Mucosa of descending colon (tissue), 3 donors: ENCODE measurements around the gene SMNDC1. TPM values are rescaled to one million over a fixed set of nuclear protein-coding genes. Genes with fewer than 3 reads are reported as not detected.

ENCODE experiments used
- ATAC-seq: fragments of 200-7000 bp; cut with Tn5 transposase; one replicate; pipeline ENCODE4 v1.9.1; 2020; ENCODE audit warnings: mild to moderate bottlenecking, moderate library complexity
- DNase-seq, 3 donors: peaks; one replicate each; pipeline ENCODE4 v3.0.0-alpha.2; 2020
- H3K36me3 ChIP-seq: fragments of 200-600 bp; one replicate; pipeline ENCODE4 v1.8.0; 2021; ENCODE audit warnings: low read depth, mild to moderate bottlenecking
- H3K4me1 ChIP-seq: fragments of 200-600 bp; one replicate; pipeline ENCODE4 v1.8.0; 2021; ENCODE audit warnings: low read depth, mild to moderate bottlenecking
- H3K4me3 ChIP-seq: fragments of 200-600 bp; one replicate; pipeline ENCODE4 v1.8.0; 2021; ENCODE audit warnings: mild to moderate bottlenecking
- H3K9me3 ChIP-seq: fragments of 200-600 bp; one replicate; pipeline ENCODE4 v1.8.0; 2021; ENCODE audit warnings: mild to moderate bottlenecking
- CTCF ChIP-seq: fragments of 200-600 bp; IDR thresholded peaks from one replicate; pipeline ENCODE4 v1.8.0; 2022; ENCODE audit warnings: antibody characterized with exemption, mild to moderate bottlenecking
- intact Hi-C, 2 donors: fragments of 100-400 bp; cut with DNase I in 1 of 2; cut with micrococcal nuclease in 1 of 2; formaldehyde crosslinking; loops; one replicate each; pipeline versions ENCODE4 v1.11.0 to v1.11.1; 2022; cut with DNase I, micrococcal nuclease
- total RNA-seq, 3 donors: library from RNA; stranded (reverse); fragmentation: NEBNext Ultra II Directional in 2 of 3; extraction: Animal tissue kit (Norgen Biotek cat#: 25700) in 2 of 3; gene quantifications; one replicate each; pipeline versions ENCODE4 v1.2.1 to v1.2.4, GENCODE V29; 2021 to 2023
- donor health status: DM: no; HTN: no; CAD: no; lungs with moderate emphysema.
- donor health status: DM: no; HTN: no; CAD: no.
- donor health status: DM: no; HTN: yes; CAD: no.

The SMNDC1 gene
- total RNA-seq, 3 donors from 2014 or later: 19.3 to 30.1 (median 24.8) TPM

GRCh38 chr10:110279407-110279986 lies 25.2 kb downstream of the SMNDC1 start:
- intact Hi-C loops: loop anchor here in 1 of 2 donors (5.0 kb wide), 1 partner anchor 142 kb away; no protein-coding TSS in a partner anchor
- ATAC-seq (peak; percentile 86), DNase-seq (peak in 1 of 3 donors; percentile 83)
- Histone ChIP-seq H3K9me3 (no peaks in the 10 kb centered on the region), H3K36me3 (no peaks in the 10 kb centered on the region), H3K4me1 (peaks cover 4% of the 10 kb centered on the region), H3K4me3 (no peak overlapping the region)
- peak; percentile 29 for TF ChIP-seq CTCF

DNA sequence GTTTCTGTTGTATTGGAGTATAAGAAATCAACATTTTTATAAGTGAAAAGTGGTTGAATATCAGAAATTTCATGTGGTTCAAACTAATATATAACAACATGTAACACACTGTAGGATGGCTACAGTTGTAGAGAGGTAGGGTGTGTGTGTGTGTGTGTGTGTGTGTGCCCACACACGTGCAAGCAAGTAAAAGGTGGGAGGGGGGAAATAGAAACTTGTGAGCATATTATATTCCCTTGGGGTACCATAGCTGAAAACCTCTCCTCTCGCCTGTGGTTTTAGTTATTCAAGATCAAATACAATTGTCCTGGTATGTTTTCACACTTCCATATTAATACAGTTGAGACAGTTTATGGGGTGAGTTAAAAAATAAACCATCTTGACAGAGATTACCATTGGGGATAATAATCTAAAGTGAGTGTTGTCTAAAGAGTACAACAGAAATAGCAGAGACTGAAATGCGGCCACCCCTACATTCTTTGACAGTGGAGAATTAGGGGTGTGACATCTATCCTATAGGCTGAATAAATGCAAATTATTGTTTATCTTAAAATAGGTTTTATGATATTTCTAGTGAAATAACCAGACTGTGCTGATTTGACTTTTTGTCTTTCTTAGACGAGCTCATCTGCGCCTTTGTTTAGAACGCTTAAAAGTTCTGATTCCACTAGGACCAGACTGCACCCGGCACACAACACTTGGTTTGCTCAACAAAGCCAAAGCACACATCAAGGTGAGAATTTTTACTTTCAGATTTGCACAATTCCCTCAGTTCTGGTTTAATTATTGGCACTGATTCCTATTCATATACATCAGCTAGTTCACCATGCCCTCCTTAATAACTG lies 25.9 kb downstream of the SMNDC1 start:
- no peaks in the 10 kb centered on the region for H3K36me3 ChIP-seq
- ATAC-seq: no peak
- no peak for TF ChIP-seq CTCF

DNA sequence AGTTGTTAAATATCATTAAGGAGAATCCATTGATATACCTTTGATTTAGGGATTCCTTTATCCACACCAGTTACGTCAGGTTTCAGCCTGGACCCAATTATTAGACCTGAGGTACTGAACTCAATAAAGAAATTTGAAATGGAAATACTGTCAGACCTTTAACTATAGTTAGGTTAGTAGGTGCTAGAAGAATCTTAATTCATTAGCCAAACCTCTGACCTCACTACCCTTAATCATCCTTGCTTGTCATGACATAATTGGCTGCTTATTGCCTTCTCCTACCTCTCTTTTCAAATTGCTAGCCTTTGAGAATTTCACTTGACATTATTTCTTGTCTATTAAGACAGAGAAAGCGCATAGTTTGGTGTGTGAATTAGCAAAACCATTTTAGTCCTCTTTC lies 27.1 kb downstream of the SMNDC1 start:
- TF ChIP-seq CTCF: no peak
- H3K36me3 ChIP-seq: no peaks in the 10 kb centered on the region
- DNase-seq: no peak
- peaks cover 4% of the 10 kb centered on the region for H3K4me1 ChIP-seq
- H3K4me3 ChIP-seq: no peak overlapping the region
- ATAC-seq: no peak
- intact Hi-C loops: loop anchor here in 1 of 2 donors (5.0 kb wide), 1 partner anchor 140 kb away; no protein-coding TSS in a partner anchor
- H3K9me3 ChIP-seq: no peaks in the 10 kb centered on the region

More for the DNA sequence above, 25.9 kb downstream of the SMNDC1 start:
- intact Hi-C loops: loop anchor here in 1 of 2 donors (5.0 kb wide), 1 partner anchor 141 kb away; no protein-coding TSS in a partner anchor
- H3K9me3 ChIP-seq: no peaks in the 10 kb centered on the region
- no peak overlapping the region for H3K4me3 ChIP-seq
- DNase-seq: no peak
- H3K4me1 ChIP-seq: peaks cover 4% of the 10 kb centered on the region

DNA sequence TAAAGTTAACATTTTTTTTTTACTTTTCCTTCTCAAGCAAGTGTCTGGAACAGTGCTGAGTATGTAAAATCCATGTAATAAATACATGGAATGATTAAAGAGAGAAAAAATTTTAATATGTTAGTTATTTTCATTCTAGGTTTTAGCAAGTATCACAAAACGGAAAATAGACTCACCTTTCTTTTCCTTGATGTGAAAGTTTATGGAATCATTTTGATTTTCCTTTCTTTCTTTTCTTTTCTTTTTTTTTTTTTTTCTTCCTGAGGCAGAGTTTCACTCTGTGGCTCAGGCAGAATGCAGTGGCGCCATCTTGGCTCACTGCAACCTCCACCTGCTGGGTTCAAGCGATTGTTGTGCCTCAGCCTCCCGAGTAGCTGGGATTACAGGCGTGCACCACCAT lies 28.1 kb downstream of the SMNDC1 start:
- Histone ChIP-seq H3K36me3 (no peaks in the 10 kb centered on the region), H3K9me3 (no peaks in the 10 kb centered on the region), H3K4me3 (no peak overlapping the region), H3K4me1 (peaks cover 4% of the 10 kb centered on the region)
- intact Hi-C loops: loop anchor here in 1 of 2 donors (5.0 kb wide), 1 partner anchor 139 kb away; no protein-coding TSS in a partner anchor
- ATAC-seq: no peak
- no peak for TF ChIP-seq CTCF
- DNase-seq: no peak

DNA sequence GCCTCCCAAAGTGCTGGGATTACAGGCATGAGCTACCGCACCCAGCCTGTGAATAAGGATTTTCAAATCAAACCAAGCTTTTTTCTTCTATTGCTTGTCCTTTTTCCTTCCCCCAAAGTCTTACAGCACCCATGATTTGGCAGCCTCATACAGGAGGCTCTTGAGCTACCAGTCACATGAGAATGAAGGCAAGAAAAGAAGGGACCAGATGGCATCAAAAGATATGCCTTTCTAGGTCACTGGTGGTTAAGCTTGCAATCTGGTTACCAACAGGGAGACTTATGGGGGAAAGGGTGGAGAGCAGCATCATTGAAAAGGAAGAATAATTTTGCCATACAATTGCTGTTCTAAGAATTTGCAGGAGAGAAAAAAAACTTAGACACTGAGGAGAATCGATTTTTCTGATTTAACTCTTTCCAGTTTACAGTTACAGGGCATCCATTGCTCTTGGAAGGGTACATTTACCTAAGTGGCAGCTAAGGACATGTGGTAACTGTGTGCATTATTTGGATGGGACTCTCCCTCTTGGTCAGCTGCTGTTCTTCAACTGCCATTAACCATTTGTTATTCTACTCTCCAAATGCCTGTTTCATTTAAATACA lies 29.5 kb downstream of the SMNDC1 start:
- ATAC-seq: no peak
- Histone ChIP-seq H3K4me3 (no peak overlapping the region), H3K4me1 (peaks cover 8% of the 10 kb centered on the region), H3K36me3 (no peaks in the 10 kb centered on the region), H3K9me3 (no peaks in the 10 kb centered on the region)
- intact Hi-C loops: loop anchor here in 1 of 2 donors (5.0 kb wide), 1 partner anchor 138 kb away; no protein-coding TSS in a partner anchor
- no peak for DNase-seq
- TF ChIP-seq CTCF: no peak
